IMR-90 (cell line): ENCODE measurements around the gene CDCP2.

ENCODE experiments used
- BHLHE40 ChIP-seq: fragments of 150-350 bp; IDR thresholded peaks from 2 replicates; pipeline ENCODE4 v1.6.1; 2016; ENCODE audit warnings: mild to moderate bottlenecking, low read depth, low read length
- CEBPB ChIP-seq: IDR thresholded peaks from 2 replicates; pipeline ENCODE4 v1.6.1; 2012; ENCODE audit warnings: low read depth, low read length, improper control_type of control experiment
- ELK1 ChIP-seq: fragments of 150-350 bp; IDR thresholded peaks from 2 replicates; pipeline ENCODE4 v1.6.1; 2016; ENCODE audit warnings: low read depth, mild to moderate bottlenecking, low read length, moderate library complexity, borderline replicate concordance
- FOS ChIP-seq: fragments of 150-350 bp; IDR thresholded peaks from 2 replicates; pipeline ENCODE4 v1.6.1; 2016; ENCODE audit warnings: low read depth, low read length
- MAFK ChIP-seq: IDR thresholded peaks from 2 replicates; pipeline ENCODE4 v1.6.1; 2012; ENCODE audit warnings: low read depth, low read length, improper control_type of control experiment
- MAZ ChIP-seq: IDR thresholded peaks from 2 replicates; pipeline ENCODE4 v1.6.1; 2012; ENCODE audit warnings: low read depth, mild to moderate bottlenecking, low read length, improper control_type of control experiment, moderate library complexity, borderline replicate concordance
- MXI1 ChIP-seq: IDR thresholded peaks from 2 replicates; pipeline ENCODE4 v1.6.1; 2012; ENCODE audit warnings: low read depth, mild to moderate bottlenecking, low read length, moderate library complexity, borderline replicate concordance
- POLR2A ChIP-seq: IDR thresholded peaks from 2 replicates; pipeline ENCODE4 v1.6.1; 2012; ENCODE audit warnings: mild to moderate bottlenecking, low read depth, low read length
- RCOR1 ChIP-seq: IDR thresholded peaks from 2 replicates; pipeline ENCODE4 v1.6.1; 2012; ENCODE audit warnings: mild to moderate bottlenecking, low read length, improper control_type of control experiment; ENCODE audit not compliant: insufficient replicate concordance
- RFX5 ChIP-seq: IDR thresholded peaks from 2 replicates; pipeline ENCODE4 v1.8.0; 2012; ENCODE audit warnings: low read depth, mild to moderate bottlenecking, low read length, moderate library complexity
- SMC3 ChIP-seq: fragments of 150-350 bp; IDR thresholded peaks from 2 replicates; pipeline ENCODE4 v1.6.1; 2016; ENCODE audit warnings: low read depth, mild to moderate bottlenecking, antibody characterized with exemption, low read length, moderate library complexity
- TF ChIP-seq, protein P1 (sequence below): conservative IDR thresholded peaks from 2 replicates; pipeline ENCODE4 v1.5.1; 2012; ENCODE audit warnings: mild to moderate bottlenecking, low read depth, low read length, improper control_type of control experiment
- TF ChIP-seq, protein P2 (sequence below): fragments of 150-350 bp; IDR thresholded peaks from 2 replicates; pipeline ENCODE4 v1.6.1; 2017; ENCODE audit warnings: mild to moderate bottlenecking, antibody characterized with exemption, low read length, low read depth

DNA sequence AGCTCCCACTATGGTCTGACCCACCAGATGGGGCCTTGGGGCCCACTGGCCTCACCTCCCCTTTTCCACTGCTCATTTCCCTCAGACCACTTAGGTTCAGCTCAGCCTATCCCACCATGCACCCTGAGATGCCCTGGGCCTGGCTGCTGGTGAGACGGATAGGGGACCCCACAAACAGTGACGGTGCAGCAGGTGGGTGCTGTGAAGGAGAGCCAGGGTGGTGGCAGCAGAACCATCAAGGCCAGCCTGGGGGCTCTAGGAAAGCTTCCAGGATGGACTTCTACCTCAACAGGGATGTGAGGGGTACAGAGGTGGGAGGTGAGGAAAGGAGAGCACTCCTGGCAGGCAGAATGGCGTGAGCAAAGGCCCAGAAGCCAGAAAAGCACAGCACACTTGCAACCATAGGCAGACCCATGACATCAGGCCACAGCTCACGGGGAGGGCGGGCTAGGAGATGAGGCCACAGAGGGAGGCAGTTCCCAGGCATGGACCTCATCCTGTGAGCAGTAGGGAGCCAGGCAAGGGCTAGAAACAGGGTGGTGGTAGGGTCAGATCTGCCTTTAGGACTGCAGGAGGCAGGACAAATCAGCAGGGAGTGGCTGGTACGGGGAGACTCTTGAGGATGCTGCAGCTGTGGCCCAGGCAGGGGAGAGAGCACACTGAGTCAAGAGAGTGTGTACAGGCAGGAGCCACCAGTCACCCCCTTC is 24.0 kb upstream of the CDCP2 start:
- TF ChIP-seq, protein P1, sequence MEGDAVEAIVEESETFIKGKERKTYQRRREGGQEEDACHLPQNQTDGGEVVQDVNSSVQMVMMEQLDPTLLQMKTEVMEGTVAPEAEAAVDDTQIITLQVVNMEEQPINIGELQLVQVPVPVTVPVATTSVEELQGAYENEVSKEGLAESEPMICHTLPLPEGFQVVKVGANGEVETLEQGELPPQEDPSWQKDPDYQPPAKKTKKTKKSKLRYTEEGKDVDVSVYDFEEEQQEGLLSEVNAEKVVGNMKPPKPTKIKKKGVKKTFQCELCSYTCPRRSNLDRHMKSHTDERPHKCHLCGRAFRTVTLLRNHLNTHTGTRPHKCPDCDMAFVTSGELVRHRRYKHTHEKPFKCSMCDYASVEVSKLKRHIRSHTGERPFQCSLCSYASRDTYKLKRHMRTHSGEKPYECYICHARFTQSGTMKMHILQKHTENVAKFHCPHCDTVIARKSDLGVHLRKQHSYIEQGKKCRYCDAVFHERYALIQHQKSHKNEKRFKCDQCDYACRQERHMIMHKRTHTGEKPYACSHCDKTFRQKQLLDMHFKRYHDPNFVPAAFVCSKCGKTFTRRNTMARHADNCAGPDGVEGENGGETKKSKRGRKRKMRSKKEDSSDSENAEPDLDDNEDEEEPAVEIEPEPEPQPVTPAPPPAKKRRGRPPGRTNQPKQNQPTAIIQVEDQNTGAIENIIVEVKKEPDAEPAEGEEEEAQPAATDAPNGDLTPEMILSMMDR: no peak
- TF ChIP-seq BHLHE40 (no peak), RCOR1 (no peak), POLR2A (no peak), SMC3 (no peak), MAFK (no peak), FOS (no peak), CEBPB (no peak), MAZ (no peak), RFX5 (no peak), MXI1 (no peak), ELK1 (no peak)
- TF ChIP-seq, protein P2, sequence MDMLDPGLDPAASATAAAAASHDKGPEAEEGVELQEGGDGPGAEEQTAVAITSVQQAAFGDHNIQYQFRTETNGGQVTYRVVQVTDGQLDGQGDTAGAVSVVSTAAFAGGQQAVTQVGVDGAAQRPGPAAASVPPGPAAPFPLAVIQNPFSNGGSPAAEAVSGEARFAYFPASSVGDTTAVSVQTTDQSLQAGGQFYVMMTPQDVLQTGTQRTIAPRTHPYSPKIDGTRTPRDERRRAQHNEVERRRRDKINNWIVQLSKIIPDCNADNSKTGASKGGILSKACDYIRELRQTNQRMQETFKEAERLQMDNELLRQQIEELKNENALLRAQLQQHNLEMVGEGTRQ: no peak
